Measurements from ENCODE around the gene POLR2J.
"Not testable (repeated sequence)": the region's sequence is repeated elsewhere in the genome, so short reads cannot be mapped to it uniquely, and the experiment has no call there.

DNA sequence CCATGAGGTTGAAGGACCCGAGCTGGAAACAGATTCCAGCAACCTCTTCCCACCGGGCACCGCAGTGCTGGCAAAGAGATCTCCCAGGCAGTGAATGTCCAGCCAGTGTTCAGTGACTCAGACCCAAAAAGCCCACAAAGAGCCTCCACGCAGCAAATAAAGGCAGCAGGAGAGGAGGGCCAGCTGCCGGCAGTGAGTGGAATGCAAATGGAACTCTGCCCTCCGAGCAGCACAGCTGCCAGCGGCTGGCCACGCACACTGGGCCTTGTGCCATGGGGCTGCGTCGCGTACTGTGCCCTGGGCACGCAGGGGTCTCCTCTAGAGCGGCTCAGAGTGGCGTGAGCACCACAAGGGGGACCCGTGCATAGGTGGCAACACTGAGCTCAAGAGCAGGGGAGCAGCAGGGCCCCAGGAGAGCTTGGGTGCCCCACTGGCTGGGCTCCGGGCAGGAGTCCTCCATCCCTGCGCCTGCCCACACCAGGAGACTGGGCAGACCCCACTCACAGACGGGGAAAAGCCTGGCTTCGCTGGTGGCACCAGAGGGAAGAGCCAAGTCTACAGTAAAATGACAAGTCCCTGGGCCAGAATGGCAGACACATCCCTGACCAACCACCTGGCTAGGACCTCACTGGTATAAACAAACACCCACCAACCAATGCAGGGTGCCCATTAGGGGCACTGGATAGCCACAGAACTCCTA, 3.8 kb downstream of the POLR2J start:
- TF ChIP-seq, protein P1, sequence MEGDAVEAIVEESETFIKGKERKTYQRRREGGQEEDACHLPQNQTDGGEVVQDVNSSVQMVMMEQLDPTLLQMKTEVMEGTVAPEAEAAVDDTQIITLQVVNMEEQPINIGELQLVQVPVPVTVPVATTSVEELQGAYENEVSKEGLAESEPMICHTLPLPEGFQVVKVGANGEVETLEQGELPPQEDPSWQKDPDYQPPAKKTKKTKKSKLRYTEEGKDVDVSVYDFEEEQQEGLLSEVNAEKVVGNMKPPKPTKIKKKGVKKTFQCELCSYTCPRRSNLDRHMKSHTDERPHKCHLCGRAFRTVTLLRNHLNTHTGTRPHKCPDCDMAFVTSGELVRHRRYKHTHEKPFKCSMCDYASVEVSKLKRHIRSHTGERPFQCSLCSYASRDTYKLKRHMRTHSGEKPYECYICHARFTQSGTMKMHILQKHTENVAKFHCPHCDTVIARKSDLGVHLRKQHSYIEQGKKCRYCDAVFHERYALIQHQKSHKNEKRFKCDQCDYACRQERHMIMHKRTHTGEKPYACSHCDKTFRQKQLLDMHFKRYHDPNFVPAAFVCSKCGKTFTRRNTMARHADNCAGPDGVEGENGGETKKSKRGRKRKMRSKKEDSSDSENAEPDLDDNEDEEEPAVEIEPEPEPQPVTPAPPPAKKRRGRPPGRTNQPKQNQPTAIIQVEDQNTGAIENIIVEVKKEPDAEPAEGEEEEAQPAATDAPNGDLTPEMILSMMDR (IDR thresholded peaks at IDR 0.05): not testable (repeated sequence)
- not testable (repeated sequence) for TF ChIP-seq POLR2A (IDR thresholded peaks at IDR 0.05)
